Lung (tissue), 12 donors: ENCODE measurements around the gene ATP10A. TPM values are rescaled to one million over a fixed set of nuclear protein-coding genes. Genes with fewer than 3 reads are reported as not detected.

Experiments
- ATAC-seq: fragments of 200-7000 bp; cut with Tn5 transposase; one replicate; pipeline ENCODE4 v1.9.1; 2020; ENCODE audit warnings: moderate number of reproducible peaks; ENCODE audit not compliant: insufficient read depth, low FRiP score
- DNase-seq, 3 donors: peaks; one replicate each; pipeline ENCODE4 v3.0.0-alpha.2; 2013 to 2017
- H3K27ac ChIP-seq, 2 donors: one replicate each; pipeline ENCODE4 v1.5.1; 2013; ENCODE audit warnings: mild to moderate bottlenecking in 2 of 2, moderate library complexity in 2 of 2, control low read depth in 1 of 2, inconsistent platforms in 1 of 2, low read depth in 1 of 2, low read length in 1 of 2
- H3K27me3 ChIP-seq, 3 donors: one replicate each; pipeline ENCODE4 v1.5.1; 2013; ENCODE audit warnings: low read length in 2 of 3; ENCODE audit not compliant: control insufficient read depth in 3 of 3, insufficient read depth in 3 of 3
- H3K36me3 ChIP-seq, 4 donors: one replicate each; pipeline ENCODE4 v1.5.1; 2013; ENCODE audit warnings: low read length in 4 of 4, mild to moderate bottlenecking in 1 of 4, moderate library complexity in 1 of 4; ENCODE audit not compliant: control insufficient read depth in 4 of 4, insufficient read depth in 4 of 4
- H3K4me1 ChIP-seq, 5 donors: one replicate each; pipeline ENCODE4 v1.5.1; 2013; ENCODE audit warnings: low read length in 5 of 5, mild to moderate bottlenecking in 2 of 5, moderate library complexity in 1 of 5; ENCODE audit not compliant: control insufficient read depth in 5 of 5, insufficient read depth in 5 of 5
- H3K4me3 ChIP-seq: one replicate; pipeline ENCODE4 v1.5.1; 2013; ENCODE audit warnings: mild to moderate bottlenecking, control low read depth, moderate library complexity
- H3K9ac ChIP-seq, 2 donors: one replicate each; pipeline ENCODE4 v1.5.1; 2013; ENCODE audit warnings: low read length in 2 of 2, control low read depth in 1 of 2; ENCODE audit not compliant: insufficient read depth in 1 of 2
- H3K9me3 ChIP-seq, 4 donors: one replicate each; pipeline ENCODE4 v1.5.1; 2013; ENCODE audit warnings: low read length in 3 of 4, mild to moderate bottlenecking in 1 of 4, moderate library complexity in 1 of 4; ENCODE audit not compliant: control insufficient read depth in 4 of 4, insufficient read depth in 3 of 4
- WGBS, 2 donors: extraction: QIAGEN DNeasy Blood & Tissue Kit; methylation state at CpG; one replicate each; pipeline ENCODE4 v1.1.7; 2013; 5-methylcytosine and 5-hydroxymethylcytosine counted together
- polyA plus RNA-seq, 2 donors: library from polyadenylated mRNA; stranded (reverse); fragments of 200-250 nt; gene quantifications; one replicate each; pipeline ENCODE4 v1.2.1, GENCODE V29; 2013
- total RNA-seq, 2 donors: library from RNA; depleted of rRNA in 1 of 2; stranded (reverse); fragments of >200 nt in 1 of 2; gene quantifications; one replicate each; pipeline ENCODE4 v1.2.1, GENCODE V29; 2014 to 2021
- TF ChIP-seq, protein P1 (sequence below): IDR thresholded peaks from 2 replicates; pipeline ENCODE4 v1.5.1; 2012; ENCODE audit warnings: mild to moderate bottlenecking; ENCODE audit errors: control extremely low read depth, extremely low read depth
- donor health status: control.
- donor health status: control.
- donor health status: Bipolar disorder and iron deficiency.
- donor health status: healthy.
- donor health status: DM: yes; HTN: yes; CAD: no.

ATP10A gene
- total and polyA plus RNA-seq, 4 donors: 4.5 to 33.7 (median 6.2) TPM

DNA sequence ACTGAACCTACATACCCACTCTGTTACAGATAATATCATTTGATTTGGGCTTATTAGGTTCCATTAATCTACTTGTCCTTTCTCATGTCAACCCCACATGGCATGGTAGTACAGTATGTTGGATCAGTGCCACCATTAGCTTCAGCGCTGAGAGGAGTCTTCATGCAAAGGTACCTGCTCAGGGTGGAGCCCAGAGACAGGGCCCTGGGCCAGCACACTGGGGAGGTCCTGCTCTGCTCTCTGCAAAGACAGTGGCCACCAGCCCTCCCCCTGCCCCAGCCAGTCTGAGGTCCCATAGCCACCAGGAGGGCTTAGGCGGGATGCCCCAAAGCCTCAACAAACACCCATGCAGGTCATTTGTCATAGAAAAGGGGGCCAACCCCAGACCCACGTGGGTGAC lies 71.0 kb downstream of the ATP10A start:
- 69 to 74% methylated on average over 3 of the region's 3 CpGs for WGBS, 2 donors
- ATAC-seq (no peak), DNase-seq (no peak)
- TF ChIP-seq, protein P1, sequence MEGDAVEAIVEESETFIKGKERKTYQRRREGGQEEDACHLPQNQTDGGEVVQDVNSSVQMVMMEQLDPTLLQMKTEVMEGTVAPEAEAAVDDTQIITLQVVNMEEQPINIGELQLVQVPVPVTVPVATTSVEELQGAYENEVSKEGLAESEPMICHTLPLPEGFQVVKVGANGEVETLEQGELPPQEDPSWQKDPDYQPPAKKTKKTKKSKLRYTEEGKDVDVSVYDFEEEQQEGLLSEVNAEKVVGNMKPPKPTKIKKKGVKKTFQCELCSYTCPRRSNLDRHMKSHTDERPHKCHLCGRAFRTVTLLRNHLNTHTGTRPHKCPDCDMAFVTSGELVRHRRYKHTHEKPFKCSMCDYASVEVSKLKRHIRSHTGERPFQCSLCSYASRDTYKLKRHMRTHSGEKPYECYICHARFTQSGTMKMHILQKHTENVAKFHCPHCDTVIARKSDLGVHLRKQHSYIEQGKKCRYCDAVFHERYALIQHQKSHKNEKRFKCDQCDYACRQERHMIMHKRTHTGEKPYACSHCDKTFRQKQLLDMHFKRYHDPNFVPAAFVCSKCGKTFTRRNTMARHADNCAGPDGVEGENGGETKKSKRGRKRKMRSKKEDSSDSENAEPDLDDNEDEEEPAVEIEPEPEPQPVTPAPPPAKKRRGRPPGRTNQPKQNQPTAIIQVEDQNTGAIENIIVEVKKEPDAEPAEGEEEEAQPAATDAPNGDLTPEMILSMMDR: no peak
- H3K27me3 ChIP-seq: no peaks in the 10 kb centered on the region
- peaks cover 0 to 9% (median 3%) of the 10 kb centered on the region in 5 donors for H3K4me1 ChIP-seq
- no peaks in the 10 kb centered on the region for H3K9me3 ChIP-seq
- H3K4me3 ChIP-seq: no peak overlapping the region
- no peak overlapping the region for H3K9ac ChIP-seq
- no peak overlapping the region for H3K27ac ChIP-seq
- no peaks in the 10 kb centered on the region for H3K36me3 ChIP-seq

DNA sequence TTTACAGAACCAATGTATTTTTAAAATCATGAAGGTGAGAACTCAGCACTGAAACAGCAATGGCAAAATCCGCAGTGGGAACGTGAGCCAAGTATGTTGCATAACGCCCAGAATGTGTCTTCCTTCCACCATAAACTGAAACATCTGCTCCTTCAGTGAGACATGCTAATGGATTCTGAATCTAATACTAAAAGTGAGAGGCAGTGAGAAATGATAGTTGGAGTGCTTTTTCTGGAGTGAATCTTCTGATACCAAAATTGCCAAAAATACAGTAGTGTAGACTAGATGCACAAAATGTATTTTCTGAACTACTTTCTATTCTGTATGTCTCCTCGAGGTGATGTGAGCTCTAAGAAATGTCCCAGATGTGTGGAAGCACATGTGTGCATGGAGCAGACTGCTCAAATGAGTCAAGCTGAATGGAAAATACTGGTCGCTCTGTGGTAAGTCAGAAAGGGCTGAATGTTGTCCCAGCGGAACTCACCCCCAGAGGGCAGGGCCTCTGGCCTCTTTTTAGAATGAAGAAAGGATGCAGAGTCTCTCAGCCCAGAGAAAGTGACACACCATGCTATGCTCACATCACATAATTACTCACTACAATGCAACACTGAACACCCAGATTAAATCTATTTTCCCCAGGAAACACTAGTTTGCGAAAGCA lies 73.0 kb downstream of the ATP10A start:
- no peak overlapping the region for H3K9ac ChIP-seq
- WGBS, 2 donors: 39 to 46% methylated on average over 7 of the region's 7 CpGs

DNA sequence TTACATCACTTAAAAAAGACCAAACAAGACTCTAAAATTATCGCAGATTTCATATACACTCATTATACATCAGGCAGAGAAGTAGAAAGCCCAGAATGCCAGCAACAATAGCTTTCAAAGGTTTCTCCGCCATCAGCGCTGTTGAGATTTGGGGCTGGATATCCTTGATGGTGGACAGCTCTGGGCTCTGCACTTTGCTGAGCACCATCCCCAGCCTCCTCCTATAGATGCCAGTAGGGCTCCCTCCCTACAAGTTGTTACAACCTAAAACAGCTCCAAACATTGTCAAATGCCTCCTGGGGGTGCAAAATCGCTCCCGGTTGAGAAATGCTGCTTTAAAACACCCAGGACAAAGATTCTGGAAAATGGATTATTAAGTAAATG lies 73.5 kb downstream of the ATP10A start:
- no peak for DNase-seq
- Histone ChIP-seq H3K4me3 (no peak overlapping the region), H3K27me3 (no peaks in the 10 kb centered on the region), H3K4me1 (peaks cover 0 to 17% (median 5%) of the 10 kb centered on the region in 5 donors), H3K36me3 (no peaks in the 10 kb centered on the region), H3K9ac (no peak overlapping the region), H3K9me3 (no peaks in the 10 kb centered on the region), H3K27ac (peak overlapping the region in 1 of 2 donors; percentile 78)
- WGBS, 2 donors: 71 to 87% methylated on average over 5 of the region's 5 CpGs
- TF ChIP-seq, protein P1: no peak
- ATAC-seq: no peak

More for the DNA sequence above, 73.0 kb downstream of the ATP10A start:
- TF ChIP-seq, protein P1: no peak
- Histone ChIP-seq H3K27me3 (no peaks in the 10 kb centered on the region), H3K4me3 (no peak overlapping the region), H3K4me1 (peaks cover 0 to 19% (median 5%) of the 10 kb centered on the region in 5 donors), H3K9me3 (no peaks in the 10 kb centered on the region), H3K27ac (peak overlapping the region; percentile 9 to 78), H3K36me3 (no peaks in the 10 kb centered on the region)
- ATAC-seq (no peak), DNase-seq (peak; percentile 61 to 90 (median 78))
